HepG2 (cell line): ENCODE results near the gene GFAP. TPM values are rescaled to one million over a fixed set of nuclear protein-coding genes. Genes with fewer than 3 reads are reported as not detected.

Experiments used
- ATAC-seq: fragments of 200-7000 bp; cut with Tn5 transposase; 3 replicates; pipeline ENCODE4 v1.9.1; 2020; ENCODE audit warnings: mild to moderate bottlenecking, moderate library complexity
- BruUV-seq: library from RNA; stranded (reverse); fragments of 400-500 nt; replicated peaks from 2 replicates; lab custom pipeline; 2021; lab: Mats Ljungman, UMichigan
- CTCF ChIA-PET: fragments of 300-600 bp; formaldehyde crosslinking; extraction: SDS; loops from one replicate; lab custom pipeline; 2021; ENCODE audit warnings: low total read pairs, inconsistent platforms, low intra/inter-chr PET ratio; lab: Yijun Ruan, JAX
- POLR2A ChIA-PET: fragments of 350-600 bp; sonication (Branson Sonifier 250); formaldehyde crosslinking; loops from one replicate; lab custom pipeline; 2020; ENCODE audit warnings: antibody characterized with exemption, inconsistent platforms; lab: Yijun Ruan, JAX
- DNase-seq: peaks from one replicate; pipeline ENCODE4 v3.0.0-alpha.2; 2015; ENCODE audit warnings: low spot score
- FAIRE-seq: peaks from 3 replicates; lab custom pipeline; 2011; peaks lifted over from hg19 to GRCh38; lab: Jason Lieb, UNC
- H2AFZ ChIP-seq: one replicate; pipeline ENCODE4 v1.6.1; 2011; ENCODE audit warnings: low read length, inconsistent platforms
- H3K27ac ChIP-seq: fragments of 300-600 bp; 3 replicates; pipeline ENCODE4 v1.8.0; 2011; ENCODE audit warnings: mixed run types, mild to moderate bottlenecking, mixed read lengths, low read length, inconsistent platforms; ENCODE audit not compliant: insufficient read depth; ENCODE audit errors: extremely low read length
- H3K27me3 ChIP-seq, 2 experiments: fragments of 200-600 bp in 1 of 2; 2 replicates in 1 of 2; 3 replicates in 1 of 2; pipeline versions ENCODE4 v1.6.0 to v1.8.0; 2011; ENCODE audit warnings: low read length in 2 of 2, mild to moderate bottlenecking in 2 of 2, moderate library complexity in 2 of 2, inconsistent platforms in 1 of 2; ENCODE audit not compliant: insufficient read depth in 2 of 2, control insufficient read depth in 1 of 2
- H3K36me3 ChIP-seq, 2 experiments: fragments of 200-600 bp in 1 of 2; replicated peaks in 1 of 2; 2 replicates in 1 of 2; 3 replicates in 1 of 2; pipeline versions ENCODE4 v1.5.1 to v1.8.0; 2011; ENCODE audit warnings: low read length in 2 of 2, inconsistent platforms in 1 of 2; ENCODE audit not compliant: insufficient read depth in 2 of 2, control insufficient read depth in 1 of 2
- H3K4me1 ChIP-seq: 2 replicates; pipeline ENCODE4 v1.5.1; 2012; ENCODE audit warnings: low read length, inconsistent platforms; ENCODE audit not compliant: insufficient read depth
- H3K4me2 ChIP-seq: 2 replicates; pipeline ENCODE4 v1.6.0; 2011; ENCODE audit warnings: low read depth, low read length, inconsistent platforms
- H3K4me3 ChIP-seq, 3 experiments: fragments of 200-600 bp in 1 of 3; sonication (generic), shearing (Covaris generic) in 1 of 3; replicated peaks in 1 of 3; 2 replicates each; pipeline ENCODE4 v1.5.1; 2011 to 2016; ENCODE audit warnings: low read length in 3 of 3, inconsistent platforms in 2 of 3, low read depth in 2 of 3, mild to moderate bottlenecking in 2 of 3, control low read depth in 1 of 3, mixed read lengths in 1 of 3; ENCODE audit not compliant: insufficient read depth in 1 of 3
- H3K79me2 ChIP-seq: one replicate; pipeline ENCODE4 v1.6.1; 2011; ENCODE audit warnings: low read length, inconsistent platforms; ENCODE audit not compliant: insufficient read depth
- H3K9ac ChIP-seq: 2 replicates; pipeline ENCODE4 v1.6.0; 2011; ENCODE audit warnings: mild to moderate bottlenecking, low read depth, low read length, inconsistent platforms; ENCODE audit not compliant: insufficient read depth
- H3K9me3 ChIP-seq: 2 replicates; pipeline ENCODE4 v1.5.1; 2012; ENCODE audit warnings: mild to moderate bottlenecking, low read length
- H4K20me1 ChIP-seq: 2 replicates; pipeline ENCODE4 v1.6.0; 2011; ENCODE audit warnings: inconsistent platforms, mild to moderate bottlenecking, low read length, moderate library complexity; ENCODE audit not compliant: insufficient read depth
- AHR ChIP-seq: IDR thresholded peaks from 2 replicates; pipeline ENCODE4 v1.6.1; 2018; ENCODE audit warnings: missing genetic modification reagents, missing compliant biosample characterization
- ATF7 ChIP-seq, 2 experiments: fragments of 450-650 bp in 1 of 2; sonication (generic) in 1 of 2; formaldehyde crosslinking in 1 of 2; IDR thresholded peaks; 2 replicates each; pipeline versions ENCODE4 v1.4.0 to v1.6.1; 2016 to 2020; ENCODE audit warnings: antibody characterized with exemption in 1 of 2, mild to moderate bottlenecking in 1 of 2, missing genetic modification reagents in 1 of 2
- DRAP1 ChIP-seq: IDR thresholded peaks from 2 replicates; pipeline ENCODE4 v1.6.1; 2016; ENCODE audit warnings: missing genetic modification reagents, missing compliant biosample characterization
- ELF3 ChIP-seq: IDR thresholded peaks from 2 replicates; pipeline ENCODE4 v1.6.1; 2016; ENCODE audit warnings: missing genetic modification reagents, missing compliant biosample characterization
- FOXA1 ChIP-seq, 2 experiments: fragments of 450-650 bp in 1 of 2; sonication (generic) in 1 of 2; formaldehyde crosslinking in 1 of 2; IDR thresholded peaks; 2 replicates each; pipeline versions ENCODE4 v1.4.0 to v1.6.1; 2016 to 2020; ENCODE audit warnings: missing genetic modification reagents in 1 of 2
- NFRKB ChIP-seq: fragments of 450-650 bp; IDR thresholded peaks from 2 replicates; pipeline ENCODE4 v1.6.1; 2017
- PRDM4 ChIP-seq: sonication (generic); formaldehyde crosslinking; IDR thresholded peaks from 2 replicates; pipeline ENCODE4 v1.9.0; 2021; ENCODE audit warnings: missing genetic modification reagents, borderline replicate concordance
- PRPF4 ChIP-seq: fragments of 200-400 bp; formaldehyde crosslinking; IDR thresholded peaks from 2 replicates; pipeline ENCODE4 v1.6.1; 2016; ENCODE audit warnings: low read length, low read depth; ENCODE audit not compliant: poor library complexity, severe bottlenecking
- RFX3 ChIP-seq: IDR thresholded peaks from 2 replicates; pipeline ENCODE4 v1.6.1; 2016; ENCODE audit warnings: missing biosample characterization, missing genetic modification reagents
- SP4 ChIP-seq: sonication (generic); formaldehyde crosslinking; IDR thresholded peaks from 2 replicates; pipeline ENCODE4 v1.8.1; 2023; ENCODE audit warnings: mild to moderate bottlenecking, missing genetic modification reagents
- STAG1 ChIP-seq: sonication (generic); formaldehyde crosslinking; IDR thresholded peaks from 2 replicates; pipeline ENCODE4 v1.4.0; 2020; ENCODE audit warnings: missing genetic modification reagents
- U2AF1 ChIP-seq: fragments of 200-400 bp; formaldehyde crosslinking; optimal IDR thresholded peaks from 2 replicates; pipeline ENCODE3; 2017; ENCODE audit warnings: mild to moderate bottlenecking, low read depth, low read length
- ZBTB3 ChIP-seq: sonication (generic); formaldehyde crosslinking; IDR thresholded peaks from 2 replicates; pipeline ENCODE4 v1.4.0; 2020; ENCODE audit warnings: low read depth, mild to moderate bottlenecking, moderate library complexity, missing genetic modification reagents, borderline replicate concordance
- ZNF253 ChIP-seq: sonication (generic); formaldehyde crosslinking; IDR thresholded peaks from 2 replicates; pipeline ENCODE4 v1.8.0; 2022; ENCODE audit warnings: mild to moderate bottlenecking, missing genetic modification reagents, borderline replicate concordance
- ZNF333 ChIP-seq: sonication (generic); formaldehyde crosslinking; IDR thresholded peaks from 2 replicates; pipeline ENCODE4 v1.4.0; 2020; ENCODE audit warnings: mild to moderate bottlenecking, missing genetic modification reagents, borderline replicate concordance
- ZNF788 ChIP-seq: sonication (generic); formaldehyde crosslinking; IDR thresholded peaks from 2 replicates; pipeline ENCODE4 v1.5.0; 2020; ENCODE audit warnings: mild to moderate bottlenecking, missing genetic modification reagents, borderline replicate concordance
- ZSCAN20 ChIP-seq: sonication (generic); formaldehyde crosslinking; IDR thresholded peaks from 2 replicates; pipeline ENCODE4 v1.4.0; 2020; ENCODE audit warnings: missing genetic modification reagents, mild to moderate bottlenecking, borderline replicate concordance
- WGBS: methylation state at CpG from one replicate; pipeline ENCODE4 v1.1.6; 2017; ENCODE audit warnings: low lambda C conversion rate; 5-methylcytosine and 5-hydroxymethylcytosine counted together
- in situ Hi-C: cut with HindIII; loops from 2 replicates; pipeline ENCODE4 v1.10.0; 2017; ENCODE audit warnings: low pct_unique_long_range_greater_than_20kb; ENCODE audit not compliant: extremely low pct_ligation_motif_present
- intact Hi-C: fragments of 100-400 bp; cut with micrococcal nuclease; formaldehyde crosslinking; loops from one replicate; pipeline ENCODE4 v1.10.0; 2022; ENCODE audit not compliant: unreplicated experiment
- polyA plus RNA-seq, 8 experiments: library from polyadenylated mRNA; depleted of rRNA in 3 of 8; stranded (reverse) in 7 of 8; unstranded in 1 of 8; fragments of >200 nt; fragmentation: Illumina TruSeq in 4 of 8; extraction: Trizol in 4 of 8; gene quantifications; 2 replicates each; pipeline versions ENCODE4 v1.2.1 to v1.2.3, GENCODE V29; 2011 to 2016; ENCODE audit warnings: low read depth in 4 of 8, missing spikeins in 1 of 8, mixed read lengths in 1 of 8; ENCODE audit not compliant: insufficient read depth in 1 of 8
- total RNA-seq, 5 experiments: library from RNA; depleted of rRNA; stranded (reverse); fragments of >200 nt; fragmentation: Illumina TruSeq; extraction: Trizol; gene quantifications; 2 replicates each; pipeline ENCODE4 v1.2.3, GENCODE V29; 2016; ENCODE audit warnings: low read depth in 1 of 5
- TF ChIP-seq, protein P1 (sequence below): sonication (generic); formaldehyde crosslinking; IDR thresholded peaks from 2 replicates; pipeline ENCODE4 v1.4.0; 2020; ENCODE audit warnings: missing genetic modification reagents

GFAP gene
- total and polyA plus RNA-seq, 2 of the 13 experiments (the other 11 are each of a cell fraction or from before 2014, with no cell fraction given) = 0.11 to 0.29 TPM

DNA sequence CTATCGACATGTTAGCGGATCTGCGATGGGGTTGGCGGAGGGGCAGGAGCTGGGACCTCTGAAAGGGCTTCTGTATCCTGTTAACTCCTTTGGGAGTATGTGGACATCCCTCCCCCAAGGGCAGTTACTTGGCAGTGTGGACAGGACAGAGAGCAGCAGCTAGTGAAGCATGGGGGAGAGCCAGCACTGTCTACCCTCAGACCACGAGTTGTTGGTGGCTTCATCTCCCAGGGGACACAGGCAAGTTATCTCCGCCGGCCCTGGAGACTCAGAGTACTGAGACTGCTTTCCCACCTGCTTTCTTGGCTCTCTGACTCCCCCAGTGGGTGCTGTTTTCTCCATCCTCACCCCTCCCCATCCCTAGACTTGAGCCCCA, 5.3 kb upstream of the GFAP start (continued):
- TF ChIP-seq PRDM4 (CRISPR knock-in tag) (no peak), ZSCAN20 (CRISPR knock-in tag) (no peak), NFRKB (no peak), ZNF333 (CRISPR knock-in tag) (no peak)

- 5% methylated on average over 7 of the region's 9 CpGs for WGBS
- in situ Hi-C loops = loop anchor here (5.0 to 10.0 kb wide), 3 partner anchors 42 to 185 kb away; no protein-coding TSS in a partner anchor
- Histone ChIP-seq H3K4me2 (no peak overlapping the region), H3K27ac (no peak overlapping the region), H4K20me1 (no peaks in the 10 kb centered on the region), H3K79me2 (no peaks in the 10 kb centered on the region), H3K36me3 (no peaks in the 10 kb centered on the region), H3K4me1 (peaks cover 29% of the 10 kb centered on the region), H3K9ac (no peak overlapping the region), H3K27me3 (peaks cover 9 to 30% of the 10 kb centered on the region in 2 experiments; a peak in 4 of 5 replicates), H2AFZ (no peak overlapping the region), H3K4me3 (no peak overlapping the region), H3K9me3 (no peaks in the 10 kb centered on the region)
- ATAC-seq (peak; percentile 81), DNase-seq (peak; percentile 73), FAIRE-seq (peak; percentile 97)
- CTCF ChIA-PET = interaction anchor here (1.1 to 2.8 kb wide), 4 partner anchors 98 to 216 kb away, joined by 3 to 24 read pairs (median 12); partner anchors contain the start of gene ACBD4
- POLR2A ChIA-PET = interaction anchor here (1.0 to 2.2 kb wide), 5 partner anchors 71 to 229 kb away, joined by 3 to 11 read pairs (median 4); partner anchors contain the start of genes HEXIM1 and NMT1
- BruUV-seq = no TSS peak
- intact Hi-C loops = loop anchor here (1.0 to 2.0 kb wide), 3 partner anchors 43 to 179 kb away; no protein-coding TSS in a partner anchor
- no peak for TF ChIP-seq RFX3
- no peak for TF ChIP-seq ATF7 (IDR thresholded peaks at IDR 0.05)
- TF ChIP-seq ATF7 (CRISPR knock-in tag; IDR thresholded peaks at IDR 0.05) = no peak
- TF ChIP-seq ZBTB3 (CRISPR knock-in tag) = no peak
- TF ChIP-seq U2AF1 = no peak
- TF ChIP-seq STAG1 (CRISPR knock-in tag) = peak; percentile 97
- TF ChIP-seq ZNF253 (CRISPR knock-in tag) = no peak
- TF ChIP-seq ELF3 (CRISPR knock-in tag) = peak; percentile 52; the same call in 1 of the 2 replicates
- TF ChIP-seq PRPF4 = no peak
- TF ChIP-seq SP4 (CRISPR knock-in tag) = no peak
- TF ChIP-seq FOXA1 (IDR thresholded peaks at IDR 0.05) = no peak
- TF ChIP-seq FOXA1 (CRISPR knock-in tag; IDR thresholded peaks at IDR 0.05) = 0 out of 2 replicates have a peak, but pooled peaks have one; percentile 10
- no peak for TF ChIP-seq AHR
- 0 out of 2 replicates have a peak, but pooled peaks have one; percentile 19 for TF ChIP-seq DRAP1 (CRISPR knock-in tag)
- TF ChIP-seq, protein P1, sequence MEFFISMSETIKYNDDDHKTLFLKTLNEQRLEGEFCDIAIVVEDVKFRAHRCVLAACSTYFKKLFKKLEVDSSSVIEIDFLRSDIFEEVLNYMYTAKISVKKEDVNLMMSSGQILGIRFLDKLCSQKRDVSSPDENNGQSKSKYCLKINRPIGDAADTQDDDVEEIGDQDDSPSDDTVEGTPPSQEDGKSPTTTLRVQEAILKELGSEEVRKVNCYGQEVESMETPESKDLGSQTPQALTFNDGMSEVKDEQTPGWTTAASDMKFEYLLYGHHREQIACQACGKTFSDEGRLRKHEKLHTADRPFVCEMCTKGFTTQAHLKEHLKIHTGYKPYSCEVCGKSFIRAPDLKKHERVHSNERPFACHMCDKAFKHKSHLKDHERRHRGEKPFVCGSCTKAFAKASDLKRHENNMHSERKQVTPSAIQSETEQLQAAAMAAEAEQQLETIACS (CRISPR knock-in tag) = no peak
- 0 out of 2 replicates have a peak, but pooled peaks have one; percentile 16 for TF ChIP-seq ZNF788 (CRISPR knock-in tag)
These were observed 4.7 kb upstream of the GFAP start for GRCh38 chr17:44919885-44920564.
